Measurements from ENCODE around the gene ALLC.

Gene ALLC

GRCh38 chr2:3680548-3681345, 22.7 kb downstream of the ALLC start:
- no peak for DNase-seq

- no peak for DNase-seq
Observed at GRCh38 chr2:3681625-3682024, 23.6 kb downstream of the ALLC start.

GRCh38 chr2:3682811-3683210, 24.8 kb downstream of the ALLC start:
- DNase-seq, result no peak

GRCh38 chr2:3683748-3684454, 25.9 kb downstream of the ALLC start:
- DNase-seq, result no peak

- DNase-seq, result peak; percentile 3
Observed at GRCh38 chr2:3689998-3690748, 32.2 kb downstream of the ALLC start.

GRCh38 chr2:3692375-3692774, 34.4 kb downstream of the ALLC start:
- peak; percentile 37 for DNase-seq

- DNase-seq, result no peak
Observed at GRCh38 chr2:3696545-3696944, 38.5 kb downstream of the ALLC start.

- DNase-seq, result no peak
Observed at GRCh38 chr2:3701071-3701470, 43.1 kb downstream of the ALLC start.

- no peak for DNase-seq
Observed at GRCh38 chr2:3703236-3703756, 45.3 kb downstream of the ALLC start, which contains the start of gene DCDC2C. Gene DCDC2C, plus strand, starts transcription at chr2:3703575. Its CDS starts 177 bp downstream, at chr2:3703752.

GRCh38 chr2:3703757-3704355, 45.9 kb downstream of the ALLC start:
- no peak for DNase-seq

GRCh38 chr2:3704692-3705091, 46.7 kb downstream of the ALLC start:
- no peak for DNase-seq

GRCh38 chr2:3705782-3706181, 47.8 kb downstream of the ALLC start:
- no peak for DNase-seq

GRCh38 chr2:3706892-3707291, 48.9 kb downstream of the ALLC start:
- DNase-seq, result no peak

GRCh38 chr2:3708576-3708975, 50.6 kb downstream of the ALLC start:
- no peak for DNase-seq

GRCh38 chr2:3709225-3709624, 51.2 kb downstream of the ALLC start:
- DNase-seq, result no peak

GRCh38 chr2:3712424-3712823, 54.4 kb downstream of the ALLC start:
- DNase-seq, result no peak

- no peak for DNase-seq
Observed at GRCh38 chr2:3712831-3713503, 55.0 kb downstream of the ALLC start.

GRCh38 chr2:3718679-3719078, 60.7 kb downstream of the ALLC start:
- DNase-seq, result no peak

GRCh38 chr2:3725002-3725401, 67.0 kb downstream of the ALLC start:
- DNase-seq, result no peak

- DNase-seq, result no peak
Observed at GRCh38 chr2:3725458-3726250, 67.7 kb downstream of the ALLC start.

- no peak for DNase-seq
Observed at GRCh38 chr2:3726511-3726910, 68.5 kb downstream of the ALLC start.
